ENCODE data around the gene HHIPL1.
A peak's percentile ranks its signal among the peaks of the same experiment; 100 is the strongest.

DNA sequence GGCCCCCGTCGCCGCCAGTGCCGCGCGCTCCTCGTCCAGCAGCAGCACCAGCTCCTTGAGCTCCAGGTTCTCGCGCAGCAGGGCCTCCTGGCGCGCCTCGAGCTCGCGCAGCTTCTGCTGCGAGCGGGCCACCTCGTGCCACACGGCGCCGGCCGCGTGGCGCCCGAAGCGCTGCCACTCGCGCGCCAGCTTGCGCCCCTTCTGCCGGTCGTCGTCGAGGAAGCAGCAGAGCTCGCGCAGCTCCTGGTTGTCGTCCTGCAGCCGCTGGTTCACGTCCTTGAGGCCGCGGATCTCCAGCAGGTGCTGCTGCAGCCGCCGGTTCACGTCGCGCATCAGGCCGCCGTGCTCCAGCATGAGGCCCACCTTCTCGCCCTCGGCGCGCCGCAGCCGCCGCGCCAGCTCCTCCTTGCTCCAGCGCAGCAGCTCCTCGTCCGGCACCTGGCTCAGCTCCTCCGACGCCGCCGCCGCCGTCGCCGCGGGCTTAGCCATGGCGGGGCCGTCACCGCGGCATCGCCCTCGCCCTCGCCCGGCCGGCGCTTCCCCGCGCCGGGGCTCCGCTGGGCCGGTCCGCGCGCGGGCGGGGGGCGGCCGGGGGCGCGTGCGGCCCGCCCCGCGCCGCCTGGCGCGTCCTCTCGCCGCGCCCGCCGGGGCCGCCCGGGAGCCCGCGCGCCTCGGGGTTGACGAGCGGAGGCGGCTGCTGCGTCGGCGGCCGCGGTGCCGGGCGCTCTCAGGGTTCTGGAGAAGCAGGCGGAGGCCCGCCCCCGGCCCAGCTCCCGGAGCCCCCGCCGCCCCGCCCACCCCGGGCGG, 41.3 kb upstream of the HHIPL1 start, which contains the start of gene CCDC85C:
- TF ChIP-seq, protein P1, sequence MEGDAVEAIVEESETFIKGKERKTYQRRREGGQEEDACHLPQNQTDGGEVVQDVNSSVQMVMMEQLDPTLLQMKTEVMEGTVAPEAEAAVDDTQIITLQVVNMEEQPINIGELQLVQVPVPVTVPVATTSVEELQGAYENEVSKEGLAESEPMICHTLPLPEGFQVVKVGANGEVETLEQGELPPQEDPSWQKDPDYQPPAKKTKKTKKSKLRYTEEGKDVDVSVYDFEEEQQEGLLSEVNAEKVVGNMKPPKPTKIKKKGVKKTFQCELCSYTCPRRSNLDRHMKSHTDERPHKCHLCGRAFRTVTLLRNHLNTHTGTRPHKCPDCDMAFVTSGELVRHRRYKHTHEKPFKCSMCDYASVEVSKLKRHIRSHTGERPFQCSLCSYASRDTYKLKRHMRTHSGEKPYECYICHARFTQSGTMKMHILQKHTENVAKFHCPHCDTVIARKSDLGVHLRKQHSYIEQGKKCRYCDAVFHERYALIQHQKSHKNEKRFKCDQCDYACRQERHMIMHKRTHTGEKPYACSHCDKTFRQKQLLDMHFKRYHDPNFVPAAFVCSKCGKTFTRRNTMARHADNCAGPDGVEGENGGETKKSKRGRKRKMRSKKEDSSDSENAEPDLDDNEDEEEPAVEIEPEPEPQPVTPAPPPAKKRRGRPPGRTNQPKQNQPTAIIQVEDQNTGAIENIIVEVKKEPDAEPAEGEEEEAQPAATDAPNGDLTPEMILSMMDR (IDR thresholded peaks at IDR 0.05), result no peak
- 0 out of 2 replicates have a peak, but pooled peaks have one; percentile 40 for TF ChIP-seq RNF2 (IDR thresholded peaks at IDR 0.05; ENCODE audit: borderline replicate concordance, low read depth)
- no peak for TF ChIP-seq RFX5 (IDR thresholded peaks at IDR 0.05)
- no peak for TF ChIP-seq FOSL2 (IDR thresholded peaks at IDR 0.05)
- no peak for TF ChIP-seq FOSL2 (CRISPR knock-in tag; IDR thresholded peaks at IDR 0.05)
